HEK293 (cell line): ENCODE results near the gene DCAF7.
A peak's percentile ranks its signal among the peaks of the same experiment; 100 is the strongest.

ENCODE experiments used
- CTCF ChIA-PET: fragments of 350-600 bp; formaldehyde crosslinking; extraction: SDS; loops from one replicate; lab custom pipeline; 2021; ENCODE audit warnings: antibody characterized with exemption; lab: Yijun Ruan, JAX
- POLR2A ChIA-PET: fragments of 300-600 bp; formaldehyde crosslinking; extraction: SDS; loops from one replicate; lab custom pipeline; 2020; ENCODE audit warnings: antibody characterized with exemption, inconsistent platforms; lab: Yijun Ruan, JAX
- H3K27ac ChIP-seq: fragments of 200-500 bp; sonication (Bioruptor generic); 2 replicates; pipeline ENCODE4 v1.5.1; 2014; ENCODE audit warnings: low read depth, low read length, control low read depth, inconsistent platforms; ENCODE audit errors: extremely low read depth
- H3K36me3 ChIP-seq, 2 experiments: fragments of 200-500 bp in 1 of 2; sonication (Bioruptor generic) in 1 of 2; 1 replicate in 1 of 2; 2 replicates in 1 of 2; pipeline ENCODE4 v1.5.1; 2014 to 2017; ENCODE audit warnings: inconsistent platforms in 2 of 2, low read length in 2 of 2; ENCODE audit not compliant: control insufficient read depth in 2 of 2, insufficient read depth in 1 of 2
- H3K4me1 ChIP-seq: fragments of 200-500 bp; sonication (Bioruptor generic); 2 replicates; pipeline ENCODE4 v1.5.1; 2014; ENCODE audit warnings: mild to moderate bottlenecking, low read length, inconsistent platforms; ENCODE audit not compliant: control insufficient read depth, insufficient read depth
- H3K4me3 ChIP-seq: 2 replicates; pipeline ENCODE4 v1.5.1; 2011; ENCODE audit warnings: low read depth, mild to moderate bottlenecking, control low read depth, low read length, moderate library complexity
- H3K9me3 ChIP-seq: fragments of 200-500 bp; sonication (Bioruptor generic); 2 replicates; pipeline ENCODE4 v1.5.1; 2014; ENCODE audit warnings: low read depth, low read length, inconsistent platforms; ENCODE audit not compliant: control insufficient read depth, insufficient read depth
- EGR2 ChIP-seq: fragments of 450-650 bp; formaldehyde crosslinking; IDR thresholded peaks from 2 replicates; pipeline ENCODE4 v1.5.1; 2016; ENCODE audit warnings: low read depth, missing biosample characterization, missing genetic modification characterization
- GLIS1 ChIP-seq: fragments of 450-650 bp; formaldehyde crosslinking; IDR thresholded peaks from 2 replicates; pipeline ENCODE4 v1.5.1; 2016; ENCODE audit warnings: missing biosample characterization, missing genetic modification characterization
- KLF9 ChIP-seq: fragments of 450-650 bp; formaldehyde crosslinking; IDR thresholded peaks from 2 replicates; pipeline ENCODE4 v1.5.1; 2016; ENCODE audit warnings: missing biosample characterization, missing genetic modification characterization, low read depth
- ZFHX2 ChIP-seq: fragments of 450-650 bp; formaldehyde crosslinking; conservative IDR thresholded peaks from 2 replicates; pipeline ENCODE4 v1.5.1; 2016; ENCODE audit warnings: missing biosample characterization, missing genetic modification characterization
- ZNF121 ChIP-seq: fragments of 450-650 bp; formaldehyde crosslinking; IDR thresholded peaks from 2 replicates; pipeline ENCODE4 v1.5.1; 2016; ENCODE audit warnings: missing biosample characterization, missing genetic modification characterization
- ZNF157 ChIP-seq: fragments of 450-650 bp; formaldehyde crosslinking; IDR thresholded peaks from 2 replicates; pipeline ENCODE4 v1.5.1; 2016; ENCODE audit warnings: missing biosample characterization, missing genetic modification characterization
- ZNF335 ChIP-seq: fragments of 450-650 bp; formaldehyde crosslinking; conservative IDR thresholded peaks from 2 replicates; pipeline ENCODE4 v1.5.1; 2016; ENCODE audit warnings: missing biosample characterization, missing genetic modification characterization
- ZNF423 ChIP-seq: fragments of 450-650 bp; formaldehyde crosslinking; IDR thresholded peaks from 2 replicates; pipeline ENCODE4 v1.5.1; 2016; ENCODE audit warnings: missing biosample characterization, missing genetic modification characterization
- TF ChIP-seq, protein P1 (sequence below): fragments of 450-650 bp; formaldehyde crosslinking; IDR thresholded peaks from 2 replicates; pipeline ENCODE4 v1.5.1; 2016; ENCODE audit warnings: missing biosample characterization, missing genetic modification characterization
- TF ChIP-seq, protein P2 (sequence below): fragments of 450-650 bp; formaldehyde crosslinking; IDR thresholded peaks from 2 replicates; pipeline ENCODE4 v1.5.1; 2016; ENCODE audit warnings: missing biosample characterization, missing genetic modification characterization
- TF ChIP-seq, protein P3 (sequence below): fragments of 450-650 bp; formaldehyde crosslinking; IDR thresholded peaks from 2 replicates; pipeline ENCODE4 v1.5.1; 2016; ENCODE audit warnings: missing biosample characterization, missing genetic modification characterization
- TF ChIP-seq, protein P4 (sequence below): fragments of 450-650 bp; formaldehyde crosslinking; IDR thresholded peaks from 2 replicates; pipeline ENCODE4 v1.5.1; 2016; ENCODE audit warnings: missing biosample characterization, missing genetic modification characterization
- TF ChIP-seq, protein P5 (sequence below): fragments of 450-650 bp; formaldehyde crosslinking; IDR thresholded peaks from 2 replicates; pipeline ENCODE4 v1.5.1; 2017; ENCODE audit warnings: missing biosample characterization, missing genetic modification characterization

The DCAF7 gene

DNA sequence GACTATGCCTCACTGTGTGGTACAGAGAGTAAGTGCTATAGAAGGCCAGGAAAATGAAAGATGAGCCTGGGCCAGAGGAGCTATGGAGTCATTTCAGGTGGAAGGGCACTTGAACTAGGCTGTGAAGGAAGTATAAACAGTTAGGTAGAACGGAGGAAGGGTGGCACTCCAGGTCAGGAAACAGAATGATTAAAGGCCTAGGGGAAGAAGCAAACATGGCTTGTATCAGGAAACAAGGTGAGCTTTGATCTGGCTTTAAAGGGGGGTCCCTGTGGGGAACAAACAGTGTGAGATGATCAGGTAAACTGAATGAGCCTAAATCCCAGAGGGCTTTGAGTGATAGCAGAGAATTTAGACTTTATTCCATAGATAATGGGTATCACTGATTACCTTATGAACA, 88.8 kb downstream of the DCAF7 start (continued):
- TF ChIP-seq, protein P1, sequence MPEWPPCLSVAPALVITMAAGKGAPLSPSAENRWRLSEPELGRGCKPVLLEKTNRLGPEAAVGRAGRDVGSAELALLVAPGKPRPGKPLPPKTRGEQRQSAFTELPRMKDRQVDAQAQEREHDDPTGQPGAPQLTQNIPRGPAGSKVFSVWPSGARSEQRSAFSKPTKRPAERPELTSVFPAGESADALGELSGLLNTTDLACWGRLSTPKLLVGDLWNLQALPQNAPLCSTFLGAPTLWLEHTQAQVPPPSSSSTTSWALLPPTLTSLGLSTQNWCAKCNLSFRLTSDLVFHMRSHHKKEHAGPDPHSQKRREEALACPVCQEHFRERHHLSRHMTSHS (tag by site-specific recombination), result no peak

DNA sequence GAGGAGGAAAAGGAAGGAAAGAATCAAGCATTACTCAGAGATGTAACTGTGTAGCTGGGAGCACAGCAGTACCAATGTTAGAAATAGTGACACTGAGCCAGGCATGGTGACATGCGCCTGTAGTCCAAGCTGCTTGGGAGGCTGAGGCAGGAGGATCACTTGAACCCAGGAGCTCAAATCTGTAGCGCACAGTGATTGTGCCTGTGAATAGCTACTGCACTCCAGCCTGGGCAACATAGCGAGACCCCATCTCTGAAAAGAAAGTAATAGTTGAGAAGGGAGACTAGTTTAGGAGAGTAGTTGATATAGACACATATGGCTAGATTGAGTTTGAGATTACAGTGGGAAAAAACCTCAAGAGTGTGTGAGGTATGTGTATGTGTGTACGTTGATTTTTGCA, 89.8 kb downstream of the DCAF7 start:
- TF ChIP-seq GLIS1 (tag by site-specific recombination) (no peak), ZNF121 (tag by site-specific recombination) (peak; percentile 63; the same call in 1 of the 2 replicates), ZNF335 (tag by site-specific recombination) (no peak), ZNF157 (no peak)
- TF ChIP-seq, all 188 proteins: peak for 1
- POLR2A ChIA-PET, result interaction anchor here (1.8 kb wide), 1 partner anchor 18 kb away, joined by 5 read pairs; the partner anchor contains the start of gene MAP3K3
- CTCF ChIA-PET, result interaction anchor here (1.2 kb wide), 1 partner anchor 28 kb away, joined by 3 read pairs; no protein-coding TSS in a partner anchor
- Histone ChIP-seq H3K9me3 (no peaks in the 10 kb centered on the region), H3K4me3 (no peak overlapping the region), H3K4me1 (no peaks in the 10 kb centered on the region), H3K36me3 (peaks cover 23 to 57% of the 10 kb centered on the region in 2 experiments), H3K27ac (no peak overlapping the region)

DNA sequence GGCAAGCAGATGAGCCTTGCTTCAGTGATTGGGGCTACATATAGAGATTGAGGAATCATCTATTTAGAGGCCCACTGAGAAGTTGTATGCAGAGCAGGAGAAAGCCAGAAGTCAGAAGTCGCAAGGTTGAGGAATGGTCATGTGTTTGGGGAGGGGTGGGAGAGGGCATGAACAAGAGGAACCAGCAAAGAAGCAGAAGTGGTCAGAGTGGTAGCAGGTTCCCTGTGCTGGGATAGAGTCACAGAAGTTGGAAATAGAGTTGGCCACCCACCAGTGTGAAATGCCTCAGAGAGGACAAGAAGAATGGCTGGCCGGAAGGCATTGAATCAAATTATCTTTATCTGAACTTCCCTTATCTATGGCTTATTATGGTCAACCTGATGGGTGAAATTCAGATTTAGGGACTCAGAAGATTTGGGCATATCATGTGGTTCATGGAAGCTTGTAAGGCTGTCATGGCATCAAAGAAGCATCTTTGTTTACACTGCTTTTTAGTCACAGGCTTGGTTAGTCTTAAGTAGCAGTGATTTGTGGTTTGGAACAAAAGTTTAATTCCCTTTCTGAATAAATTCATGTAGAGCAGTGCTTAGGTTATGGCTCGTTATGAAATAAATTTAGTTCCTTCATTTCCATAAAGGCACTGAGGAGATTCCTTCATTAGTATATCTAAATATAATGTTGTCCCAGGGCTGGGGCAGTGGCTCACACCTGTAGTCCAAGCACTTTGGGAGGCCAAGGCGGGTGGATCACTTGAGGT, 91.6 kb downstream of the DCAF7 start:
- ChIA-PET CTCF (interaction anchor here (0.7 to 0.9 kb wide), 3 partner anchors 51 to 226 kb away, joined by 3 to 5 read pairs (median 4); no protein-coding TSS in a partner anchor), POLR2A (no interaction called here)
- no peaks in the 10 kb centered on the region for H3K9me3 ChIP-seq
- H3K27ac ChIP-seq, result no peak overlapping the region
- no peaks in the 10 kb centered on the region for H3K4me1 ChIP-seq
- peaks cover 26 to 57% of the 10 kb centered on the region in 2 experiments for H3K36me3 ChIP-seq
- TF ChIP-seq, protein P2, sequence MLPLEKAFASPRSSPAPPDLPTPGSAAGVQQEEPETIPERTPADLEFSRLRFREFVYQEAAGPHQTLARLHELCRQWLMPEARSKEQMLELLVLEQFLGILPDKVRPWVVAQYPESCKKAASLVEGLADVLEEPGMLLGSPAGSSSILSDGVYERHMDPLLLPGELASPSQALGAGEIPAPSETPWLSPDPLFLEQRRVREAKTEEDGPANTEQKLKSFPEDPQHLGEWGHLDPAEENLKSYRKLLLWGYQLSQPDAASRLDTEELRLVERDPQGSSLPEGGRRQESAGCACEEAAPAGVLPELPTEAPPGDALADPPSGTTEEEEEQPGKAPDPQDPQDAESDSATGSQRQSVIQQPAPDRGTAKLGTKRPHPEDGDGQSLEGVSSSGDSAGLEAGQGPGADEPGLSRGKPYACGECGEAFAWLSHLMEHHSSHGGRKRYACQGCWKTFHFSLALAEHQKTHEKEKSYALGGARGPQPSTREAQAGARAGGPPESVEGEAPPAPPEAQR (tag by site-specific recombination), result no peak
- TF ChIP-seq, protein P3, sequence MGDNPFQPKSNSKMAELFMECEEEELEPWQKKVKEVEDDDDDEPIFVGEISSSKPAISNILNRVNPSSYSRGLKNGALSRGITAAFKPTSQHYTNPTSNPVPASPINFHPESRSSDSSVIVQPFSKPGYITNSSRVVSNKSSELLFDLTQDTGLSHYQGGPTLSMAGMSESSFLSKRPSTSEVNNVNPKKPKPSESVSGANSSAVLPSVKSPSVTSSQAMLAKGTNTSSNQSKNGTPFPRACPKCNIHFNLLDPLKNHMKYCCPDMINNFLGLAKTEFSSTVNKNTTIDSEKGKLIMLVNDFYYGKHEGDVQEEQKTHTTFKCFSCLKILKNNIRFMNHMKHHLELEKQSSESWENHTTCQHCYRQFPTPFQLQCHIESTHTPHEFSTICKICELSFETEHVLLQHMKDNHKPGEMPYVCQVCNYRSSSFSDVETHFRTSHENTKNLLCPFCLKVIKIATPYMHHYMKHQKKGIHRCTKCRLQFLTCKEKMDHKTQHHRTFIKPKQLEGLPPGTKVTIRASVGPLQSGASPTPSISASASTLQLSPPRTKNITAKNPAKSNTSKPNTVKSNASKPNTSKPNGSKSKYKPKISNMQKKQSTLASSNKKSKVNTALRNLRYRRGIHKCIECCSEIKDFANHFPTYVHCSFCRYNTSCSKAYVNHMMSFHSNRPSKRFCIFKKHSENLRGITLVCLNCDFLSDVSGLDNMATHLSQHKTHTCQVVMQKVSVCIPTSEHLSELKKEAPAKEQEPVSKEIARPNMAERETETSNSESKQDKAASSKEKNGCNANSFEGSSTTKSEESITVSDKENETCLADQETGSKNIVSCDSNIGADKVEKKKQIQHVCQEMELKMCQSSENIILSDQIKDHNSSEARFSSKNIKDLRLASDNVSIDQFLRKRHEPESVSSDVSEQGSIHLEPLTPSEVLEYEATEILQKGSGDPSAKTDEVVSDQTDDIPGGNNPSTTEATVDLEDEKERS, result no peak
- TF ChIP-seq EGR2 (no peak), ZFHX2 (tag by site-specific recombination) (no peak), KLF9 (tag by site-specific recombination) (no peak), ZNF423 (tag by site-specific recombination) (no peak)
- TF ChIP-seq, protein P4, sequence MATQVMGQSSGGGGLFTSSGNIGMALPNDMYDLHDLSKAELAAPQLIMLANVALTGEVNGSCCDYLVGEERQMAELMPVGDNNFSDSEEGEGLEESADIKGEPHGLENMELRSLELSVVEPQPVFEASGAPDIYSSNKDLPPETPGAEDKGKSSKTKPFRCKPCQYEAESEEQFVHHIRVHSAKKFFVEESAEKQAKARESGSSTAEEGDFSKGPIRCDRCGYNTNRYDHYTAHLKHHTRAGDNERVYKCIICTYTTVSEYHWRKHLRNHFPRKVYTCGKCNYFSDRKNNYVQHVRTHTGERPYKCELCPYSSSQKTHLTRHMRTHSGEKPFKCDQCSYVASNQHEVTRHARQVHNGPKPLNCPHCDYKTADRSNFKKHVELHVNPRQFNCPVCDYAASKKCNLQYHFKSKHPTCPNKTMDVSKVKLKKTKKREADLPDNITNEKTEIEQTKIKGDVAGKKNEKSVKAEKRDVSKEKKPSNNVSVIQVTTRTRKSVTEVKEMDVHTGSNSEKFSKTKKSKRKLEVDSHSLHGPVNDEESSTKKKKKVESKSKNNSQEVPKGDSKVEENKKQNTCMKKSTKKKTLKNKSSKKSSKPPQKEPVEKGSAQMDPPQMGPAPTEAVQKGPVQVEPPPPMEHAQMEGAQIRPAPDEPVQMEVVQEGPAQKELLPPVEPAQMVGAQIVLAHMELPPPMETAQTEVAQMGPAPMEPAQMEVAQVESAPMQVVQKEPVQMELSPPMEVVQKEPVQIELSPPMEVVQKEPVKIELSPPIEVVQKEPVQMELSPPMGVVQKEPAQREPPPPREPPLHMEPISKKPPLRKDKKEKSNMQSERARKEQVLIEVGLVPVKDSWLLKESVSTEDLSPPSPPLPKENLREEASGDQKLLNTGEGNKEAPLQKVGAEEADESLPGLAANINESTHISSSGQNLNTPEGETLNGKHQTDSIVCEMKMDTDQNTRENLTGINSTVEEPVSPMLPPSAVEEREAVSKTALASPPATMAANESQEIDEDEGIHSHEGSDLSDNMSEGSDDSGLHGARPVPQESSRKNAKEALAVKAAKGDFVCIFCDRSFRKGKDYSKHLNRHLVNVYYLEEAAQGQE, result no peak
- TF ChIP-seq, protein P5, sequence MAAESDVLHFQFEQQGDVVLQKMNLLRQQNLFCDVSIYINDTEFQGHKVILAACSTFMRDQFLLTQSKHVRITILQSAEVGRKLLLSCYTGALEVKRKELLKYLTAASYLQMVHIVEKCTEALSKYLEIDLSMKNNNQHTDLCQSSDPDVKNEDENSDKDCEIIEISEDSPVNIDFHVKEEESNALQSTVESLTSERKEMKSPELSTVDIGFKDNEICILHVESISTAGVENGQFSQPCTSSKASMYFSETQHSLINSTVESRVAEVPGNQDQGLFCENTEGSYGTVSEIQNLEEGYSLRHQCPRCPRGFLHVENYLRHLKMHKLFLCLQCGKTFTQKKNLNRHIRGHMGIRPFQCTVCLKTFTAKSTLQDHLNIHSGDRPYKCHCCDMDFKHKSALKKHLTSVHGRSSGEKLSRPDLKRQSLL (tag by site-specific recombination), result no peak
- no peak overlapping the region for H3K4me3 ChIP-seq
